Measurements from ENCODE around the gene SH2D3A. TPM values are rescaled to one million over a fixed set of nuclear protein-coding genes. Genes with fewer than 3 reads are reported as not detected.

SH2D3A gene
- total RNA-seq, 1 donor from 2014 or later: 3.2 TPM

- peak; percentile 79 to 100 for DNase-seq (ENCODE audit: low read depth in 2 of 2)
These were observed 29.1 kb downstream of the SH2D3A start for GRCh38 chr19:6737873-6738786.

GRCh38 chr19:6737284-6737872 lies 29.9 kb downstream of the SH2D3A start, which contains the start of gene GPR108:
Gene GPR108, minus strand, starts transcription at chr19:6737580. Its CDS starts 4 bp downstream, at chr19:6737576.
- peak in 1 of 2 donors; percentile 100 for DNase-seq (ENCODE audit: low read depth in 2 of 2)

- no peak for DNase-seq (ENCODE audit: low read depth in 2 of 2)
These were observed 30.3 kb downstream of the SH2D3A start for GRCh38 chr19:6736917-6737283.

GRCh38 chr19:6736169-6736916 lies 30.9 kb downstream of the SH2D3A start:
- DNase-seq (ENCODE audit: low read depth in 2 of 2): peak in 1 of 2 donors; percentile 89

GRCh38 chr19:6735181-6735911 lies 31.9 kb downstream of the SH2D3A start:
- peak in 1 of 2 donors; percentile 77 for DNase-seq (ENCODE audit: low read depth in 2 of 2)

- peak in 1 of 2 donors; percentile 74 for DNase-seq (ENCODE audit: low read depth in 2 of 2)
These were observed 33.0 kb downstream of the SH2D3A start for GRCh38 chr19:6734096-6734696.

- no peak for DNase-seq (ENCODE audit: low read depth in 2 of 2)
These were observed 33.7 kb downstream of the SH2D3A start for GRCh38 chr19:6733338-6734095.

- DNase-seq (ENCODE audit: low read depth in 2 of 2): no peak
These were observed 34.4 kb downstream of the SH2D3A start for GRCh38 chr19:6732803-6733337.

- DNase-seq (ENCODE audit: low read depth in 2 of 2): no peak
These were observed 35.4 kb downstream of the SH2D3A start for GRCh38 chr19:6731822-6732221.

- no peak for DNase-seq (ENCODE audit: low read depth in 2 of 2)
These were observed 36.1 kb downstream of the SH2D3A start for GRCh38 chr19:6730941-6731670.

GRCh38 chr19:6730153-6730804 lies 37.0 kb downstream of the SH2D3A start:
- peak in 1 of 2 donors; percentile 38 for DNase-seq (ENCODE audit: low read depth in 2 of 2)

- no peak for DNase-seq (ENCODE audit: low read depth in 2 of 2)
These were observed 37.6 kb downstream of the SH2D3A start for GRCh38 chr19:6729573-6730152.

- DNase-seq (ENCODE audit: low read depth in 2 of 2): peak in 1 of 2 donors; percentile 49
These were observed 38.9 kb downstream of the SH2D3A start for GRCh38 chr19:6728346-6728745.

- DNase-seq (ENCODE audit: low read depth in 2 of 2): no peak
These were observed 41.6 kb downstream of the SH2D3A start for GRCh38 chr19:6725513-6726231.

- no peak for DNase-seq (ENCODE audit: low read depth in 2 of 2)
These were observed 42.4 kb downstream of the SH2D3A start for GRCh38 chr19:6724631-6725492.

GRCh38 chr19:6723738-6724137 lies 43.5 kb downstream of the SH2D3A start:
- no peak for DNase-seq (ENCODE audit: low read depth in 2 of 2)
